GM21367 (cell line): ENCODE measurements around the gene SLC1A1.
"Not testable (repeated sequence)": the region's sequence is repeated elsewhere in the genome, so short reads cannot be mapped to it uniquely, and the experiment has no call there.

Experiments
- ATAC-seq: cut with Tn5 transposase; IDR thresholded peaks from one replicate; pipeline ENCODE4 v1.9.1; 2021; ENCODE audit not compliant: unreplicated experiment

SLC1A1 gene

DNA sequence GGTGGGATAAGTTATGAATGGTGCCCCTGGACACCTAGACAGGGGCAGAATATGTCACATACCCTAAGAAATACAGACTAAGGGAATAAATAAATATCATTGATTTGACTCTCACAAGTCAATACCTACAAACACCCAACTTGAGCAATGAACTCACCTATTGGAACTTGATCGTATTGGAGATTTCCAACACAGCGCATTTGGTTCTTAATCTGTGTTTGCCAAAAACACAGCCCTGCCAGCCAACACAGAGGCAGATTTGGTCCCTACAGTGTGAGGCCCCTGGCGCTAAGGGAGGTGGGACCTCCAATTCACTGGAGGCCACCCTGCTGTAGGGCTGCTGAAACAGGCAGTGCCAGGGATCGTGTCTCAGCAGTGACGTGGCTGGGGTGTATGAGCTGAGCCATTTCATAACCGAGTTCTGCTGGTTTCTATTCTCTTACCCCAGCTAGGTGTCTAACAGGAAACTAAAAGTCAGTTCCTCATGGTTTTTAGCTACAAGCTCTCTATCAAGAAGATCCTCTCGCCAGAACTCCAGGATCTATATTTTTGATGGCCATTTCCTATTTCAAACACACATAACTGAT, 84.5 kb downstream of the SLC1A1 start:
- ATAC-seq: peak; percentile 85

DNA sequence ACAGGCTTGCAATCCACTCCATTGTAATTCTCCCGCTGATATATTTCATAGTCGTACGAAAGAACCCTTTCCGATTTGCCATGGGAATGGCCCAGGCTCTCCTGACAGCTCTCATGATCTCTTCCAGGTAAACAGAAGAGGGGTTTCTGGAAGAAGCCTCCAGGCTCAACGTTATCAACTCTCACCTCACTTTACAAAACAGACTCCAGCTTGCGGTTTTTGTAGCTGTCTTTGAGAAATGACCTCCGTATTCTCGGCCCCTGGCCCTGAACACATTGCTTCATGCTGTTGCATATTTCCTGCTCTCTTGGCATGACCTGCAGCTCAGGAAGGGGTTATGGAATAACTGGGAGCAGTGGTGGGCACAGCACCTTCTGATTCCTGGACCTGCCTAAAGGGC, 85.7 kb downstream of the SLC1A1 start:
- no peak for ATAC-seq

DNA sequence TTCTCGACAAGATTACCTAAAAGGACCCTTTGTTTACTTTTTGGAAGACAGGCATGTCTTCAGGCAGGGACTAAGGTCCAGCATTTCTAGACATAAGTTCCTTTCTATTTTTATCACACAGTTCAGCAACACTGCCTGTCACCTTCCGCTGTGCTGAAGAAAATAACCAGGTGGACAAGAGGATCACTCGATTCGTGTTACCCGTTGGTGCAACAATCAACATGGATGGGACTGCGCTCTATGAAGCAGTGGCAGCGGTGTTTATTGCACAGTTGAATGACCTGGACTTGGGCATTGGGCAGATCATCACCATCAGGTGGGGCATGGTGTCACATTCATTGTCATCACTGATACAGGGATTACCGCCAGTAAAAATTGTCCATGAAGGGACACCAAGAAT, 86.2 kb downstream of the SLC1A1 start:
- no peak for ATAC-seq

DNA sequence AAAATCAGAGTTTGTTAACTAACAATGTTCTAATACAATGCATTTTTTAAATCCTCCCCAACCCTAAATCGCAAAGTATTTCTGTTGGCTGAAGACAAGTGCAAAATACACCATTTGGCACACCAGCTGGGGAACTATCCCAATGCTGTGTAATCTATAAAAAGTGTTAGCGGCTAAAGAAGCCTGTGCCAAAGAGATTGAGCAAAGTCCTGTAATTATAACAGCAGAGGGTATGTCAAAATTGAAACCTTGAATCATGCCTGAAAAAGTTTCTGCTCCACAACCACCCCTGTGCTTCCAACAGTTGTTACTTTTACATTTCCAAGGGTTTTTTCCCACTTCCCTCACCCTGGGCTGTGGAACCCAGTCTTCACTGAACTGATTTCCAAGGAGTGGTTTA, 88.7 kb downstream of the SLC1A1 start:
- no peak for ATAC-seq

DNA sequence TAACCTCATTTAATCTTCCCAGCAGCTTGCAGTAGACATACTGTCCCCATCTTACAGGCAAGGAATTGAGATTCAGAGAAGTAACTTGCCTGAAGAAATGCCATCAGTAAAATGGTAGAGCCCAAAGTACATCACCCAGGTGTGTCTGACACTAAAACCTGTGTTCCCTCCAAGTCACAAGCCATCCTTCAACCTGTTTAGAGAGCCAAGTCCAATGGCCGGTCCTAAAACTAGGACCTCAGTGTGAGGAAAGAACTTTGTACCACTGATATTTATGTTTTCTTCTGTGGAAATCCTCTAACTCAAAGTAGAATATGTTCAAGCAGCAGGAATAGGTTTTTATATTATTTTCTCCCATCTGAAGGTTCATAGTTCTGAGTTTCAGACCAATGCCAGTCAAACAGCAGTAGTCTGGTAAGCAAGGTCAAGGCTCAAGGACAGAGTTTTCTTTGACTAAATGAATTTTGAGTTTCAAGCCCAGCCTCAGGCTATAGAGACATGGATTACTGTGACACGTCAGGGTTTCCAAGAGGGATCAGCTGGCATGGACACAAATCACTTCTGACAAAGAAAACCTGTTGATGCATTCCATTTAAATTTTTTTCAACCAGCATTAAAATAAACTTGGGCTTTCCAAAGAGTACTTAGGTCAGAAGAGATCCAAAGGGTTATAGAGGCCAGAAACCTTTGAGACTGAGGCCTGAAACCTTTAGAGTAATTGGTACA, 90.9 kb downstream of the SLC1A1 start:
- ATAC-seq: no peak

DNA sequence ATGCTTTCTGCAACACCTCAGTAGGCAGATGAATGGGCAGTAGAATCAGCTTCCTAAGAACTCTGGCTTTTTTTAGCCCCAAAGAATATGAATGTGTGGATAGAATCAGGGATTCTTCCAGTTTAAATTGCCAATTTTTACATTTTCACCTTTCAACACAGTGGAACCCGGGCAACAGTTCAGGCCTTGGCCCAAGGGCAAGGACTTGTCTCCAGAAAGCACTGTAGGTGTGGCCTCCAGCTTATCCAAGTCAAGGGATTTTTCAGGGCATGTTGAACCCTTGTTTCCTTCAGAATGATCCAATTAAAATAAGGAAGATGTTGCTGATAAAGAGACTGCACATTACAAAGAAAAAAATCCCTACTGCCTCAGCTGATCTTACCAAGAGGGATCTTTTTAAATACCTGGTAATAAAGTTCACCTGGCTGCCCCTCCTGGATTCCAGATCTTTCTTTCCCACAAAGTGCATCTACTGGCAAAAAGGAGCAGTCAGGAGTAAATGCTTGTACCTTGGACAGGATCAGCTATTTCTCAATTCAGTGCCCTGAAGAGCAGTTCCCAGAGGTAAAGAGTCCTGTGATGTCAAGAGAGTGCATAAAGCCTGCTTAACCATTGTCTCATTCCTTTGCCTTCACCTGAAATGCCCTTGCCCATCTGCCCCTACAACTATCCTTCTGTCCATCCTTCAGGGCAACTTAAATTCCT, 91.7 kb downstream of the SLC1A1 start:
- ATAC-seq: no peak

DNA sequence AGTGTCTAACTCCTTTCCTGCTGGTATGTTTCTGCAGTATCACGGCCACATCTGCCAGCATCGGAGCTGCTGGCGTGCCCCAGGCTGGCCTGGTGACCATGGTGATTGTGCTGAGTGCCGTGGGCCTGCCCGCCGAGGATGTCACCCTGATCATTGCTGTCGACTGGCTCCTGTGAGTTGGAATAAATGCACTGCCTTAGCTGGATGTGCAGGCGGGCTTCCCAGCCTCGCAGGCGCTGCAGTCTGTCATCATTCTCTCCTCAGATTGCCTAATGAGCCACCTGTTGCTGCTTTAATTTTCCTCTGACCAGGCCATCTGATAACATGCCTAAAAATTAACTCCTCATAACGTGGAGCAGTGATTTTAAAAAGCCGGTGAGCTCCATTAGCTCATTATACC, 92.7 kb downstream of the SLC1A1 start:
- ATAC-seq: no peak

DNA sequence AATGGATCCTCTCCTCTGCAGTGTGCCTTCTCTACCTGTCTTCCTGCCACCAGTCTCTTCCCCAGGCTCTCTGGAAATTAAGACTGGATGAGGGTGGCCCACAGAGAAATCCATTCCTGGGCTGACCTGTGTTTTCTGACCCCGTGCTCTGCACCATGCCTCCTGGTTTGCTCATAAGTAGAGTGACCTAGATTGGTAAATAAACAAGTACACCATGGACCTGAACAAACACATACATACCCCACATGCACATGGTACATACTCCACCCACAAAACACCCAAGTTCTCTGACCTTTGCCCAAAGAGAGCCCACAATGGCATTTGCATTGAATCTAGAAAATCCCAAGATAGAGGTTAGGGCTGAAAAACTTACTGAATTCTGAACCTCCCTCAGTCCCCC, 94.4 kb downstream of the SLC1A1 start:
- ATAC-seq: no peak

DNA sequence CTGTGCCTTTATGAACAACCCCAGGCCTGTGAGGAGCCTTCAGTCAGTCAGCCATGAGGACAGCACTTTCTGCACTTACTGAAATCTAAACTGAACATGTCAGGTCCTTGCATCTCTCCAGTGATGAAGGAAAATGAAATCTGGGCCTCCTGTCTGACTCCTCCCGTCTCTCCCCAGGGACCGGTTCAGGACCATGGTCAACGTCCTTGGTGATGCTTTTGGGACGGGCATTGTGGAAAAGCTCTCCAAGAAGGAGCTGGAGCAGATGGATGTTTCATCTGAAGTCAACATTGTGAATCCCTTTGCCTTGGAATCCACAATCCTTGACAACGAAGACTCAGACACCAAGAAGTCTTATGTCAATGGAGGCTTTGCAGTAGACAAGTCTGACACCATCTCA, 94.9 kb downstream of the SLC1A1 start:
- ATAC-seq: no peak

DNA sequence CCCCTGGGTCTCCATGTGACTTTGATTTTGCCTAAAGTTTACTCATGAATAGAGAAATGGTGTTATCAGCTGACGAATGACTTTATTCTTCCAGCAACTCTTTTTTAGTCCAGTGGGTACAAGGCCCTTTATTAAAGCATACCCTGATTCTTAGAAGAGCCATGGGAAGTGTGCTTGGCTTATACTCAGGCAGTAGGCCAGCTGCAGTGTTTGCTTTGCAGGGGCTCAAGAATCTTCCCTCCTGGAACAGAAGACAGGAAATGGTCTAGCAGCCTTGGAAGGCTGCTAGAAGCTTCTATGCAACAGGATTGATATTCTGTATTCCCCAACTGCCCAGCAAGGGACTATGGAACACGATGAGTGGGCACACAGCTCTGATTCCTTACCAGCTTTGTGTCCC, 98.5 kb downstream of the SLC1A1 start:
- no peak for ATAC-seq

DNA sequence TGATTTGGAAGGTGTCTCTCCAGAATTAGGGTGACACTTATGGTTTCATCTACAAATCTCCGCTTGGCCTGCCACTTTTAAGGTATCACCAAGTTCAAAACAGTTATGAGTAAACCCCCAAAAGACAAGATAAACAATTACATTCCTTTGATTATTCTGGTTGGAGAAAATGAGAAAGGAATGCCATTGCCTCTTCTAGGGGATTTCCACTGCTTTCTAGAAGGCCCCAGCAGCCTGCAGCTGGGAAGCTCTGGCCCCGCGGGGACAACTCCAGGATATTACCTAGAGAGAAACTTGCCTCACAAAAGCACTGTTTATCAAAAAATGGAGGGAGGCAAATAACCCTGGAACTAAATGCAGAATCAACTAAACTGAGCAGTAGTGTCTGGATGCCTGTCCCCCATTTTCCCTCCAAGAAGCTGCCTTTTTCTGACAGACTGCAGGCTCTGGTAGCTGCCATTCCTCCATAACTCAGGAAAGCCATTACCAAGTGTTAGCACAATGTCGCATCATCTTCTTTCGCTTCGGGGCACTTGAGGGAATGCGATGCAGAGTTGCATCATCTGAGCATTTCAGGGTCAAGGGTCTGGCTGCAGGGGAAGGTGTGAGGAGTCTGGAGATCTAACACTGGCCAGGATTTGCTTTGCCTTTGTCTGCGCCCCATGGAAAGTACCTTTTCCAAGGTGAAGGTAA, 100.3 kb downstream of the SLC1A1 start:
- no peak for ATAC-seq

DNA sequence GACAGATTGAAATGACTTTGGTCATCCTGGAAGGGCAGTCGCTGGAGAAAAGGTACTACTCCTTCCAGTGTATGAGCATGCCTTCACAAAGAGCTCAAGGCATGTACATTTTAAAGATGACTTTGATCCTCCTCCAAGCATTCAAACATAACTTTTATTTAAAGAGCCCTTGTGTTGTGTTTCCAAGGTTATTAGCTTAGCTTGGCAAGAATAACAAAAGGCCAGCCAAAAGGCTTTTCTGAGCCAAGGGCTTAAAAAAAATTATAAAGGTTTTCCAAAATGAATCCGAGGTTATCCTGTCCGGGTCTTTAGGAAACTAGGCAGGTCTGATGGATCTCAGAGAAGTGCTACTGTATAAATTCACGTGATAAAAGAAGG, 100.8 kb downstream of the SLC1A1 start:
- ATAC-seq: no peak

DNA sequence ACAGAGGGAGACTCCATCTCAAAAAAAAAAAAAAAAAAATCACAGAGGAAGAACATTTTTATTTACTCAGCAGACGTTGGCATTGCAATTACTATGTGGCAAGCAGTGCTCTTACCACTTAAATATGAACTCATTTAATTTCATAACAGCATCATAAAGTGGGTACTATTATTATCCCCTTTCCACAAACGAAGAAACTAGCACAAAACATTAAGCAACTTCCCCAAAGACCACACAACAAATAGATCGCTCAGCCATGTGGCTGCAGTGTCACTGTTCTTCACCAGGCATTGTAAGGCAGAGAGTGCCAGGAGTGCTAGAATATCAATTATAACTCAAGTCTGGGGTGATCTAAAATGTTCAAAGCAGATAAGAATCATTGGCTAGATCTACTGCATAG, 102.0 kb downstream of the SLC1A1 start:
- ATAC-seq: no peak

DNA sequence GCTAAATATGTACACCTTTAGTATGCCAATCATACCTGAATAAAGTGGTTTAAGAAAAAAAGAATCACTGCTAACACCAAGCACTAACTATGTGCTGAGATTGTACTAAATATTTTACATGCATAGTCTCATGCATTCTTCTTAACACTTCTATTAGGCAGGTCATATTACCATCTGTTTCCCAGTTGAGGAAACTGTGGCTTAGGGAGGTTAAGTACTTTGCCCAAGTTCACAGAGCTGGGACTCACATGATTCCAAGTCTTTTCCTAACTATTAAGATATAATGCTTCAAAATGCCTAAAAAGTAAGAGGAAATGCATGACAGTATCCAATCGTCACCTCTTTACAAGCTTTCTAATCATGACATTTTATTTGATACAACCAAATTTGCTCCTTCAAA, 102.6 kb downstream of the SLC1A1 start:
- ATAC-seq: no peak

DNA sequence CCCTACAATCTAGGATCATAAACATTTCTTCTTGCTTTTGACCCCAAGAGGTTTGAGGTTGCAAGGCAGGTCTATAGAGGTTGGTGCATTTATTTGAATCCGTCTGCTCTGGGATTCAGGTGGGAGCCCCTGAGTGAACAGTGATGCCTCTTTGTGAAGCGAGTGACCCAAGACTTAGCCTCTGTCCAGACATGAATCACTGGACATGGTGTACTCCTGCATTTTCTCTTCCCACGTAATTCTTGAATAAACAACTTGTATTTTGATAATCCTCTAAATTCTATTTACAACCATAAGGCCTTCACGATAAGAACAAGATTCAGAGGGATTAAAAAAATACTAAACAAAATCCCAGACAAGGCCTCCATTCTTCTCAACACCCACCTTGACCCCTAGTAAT, 104.3 kb downstream of the SLC1A1 start:
- no peak for ATAC-seq

DNA sequence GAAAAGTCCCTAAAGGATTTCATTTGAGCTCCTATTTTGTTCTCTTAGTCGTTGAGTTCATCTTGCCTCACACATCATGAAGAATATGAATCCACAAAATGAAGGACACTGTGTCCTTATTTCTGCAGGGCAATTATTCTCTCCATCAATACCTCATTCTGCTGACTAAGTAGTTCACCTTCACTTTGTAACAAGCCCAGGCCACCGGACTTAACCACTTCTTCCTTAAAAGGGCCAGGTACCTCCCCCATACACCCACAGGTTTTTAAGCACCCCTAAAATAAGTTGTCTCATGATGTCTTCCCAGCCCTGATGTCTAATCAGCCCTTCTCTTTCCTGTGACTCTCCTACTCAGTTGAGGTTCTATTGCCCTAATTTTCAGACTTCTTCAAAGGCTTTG, 104.7 kb downstream of the SLC1A1 start:
- ATAC-seq: no peak

DNA sequence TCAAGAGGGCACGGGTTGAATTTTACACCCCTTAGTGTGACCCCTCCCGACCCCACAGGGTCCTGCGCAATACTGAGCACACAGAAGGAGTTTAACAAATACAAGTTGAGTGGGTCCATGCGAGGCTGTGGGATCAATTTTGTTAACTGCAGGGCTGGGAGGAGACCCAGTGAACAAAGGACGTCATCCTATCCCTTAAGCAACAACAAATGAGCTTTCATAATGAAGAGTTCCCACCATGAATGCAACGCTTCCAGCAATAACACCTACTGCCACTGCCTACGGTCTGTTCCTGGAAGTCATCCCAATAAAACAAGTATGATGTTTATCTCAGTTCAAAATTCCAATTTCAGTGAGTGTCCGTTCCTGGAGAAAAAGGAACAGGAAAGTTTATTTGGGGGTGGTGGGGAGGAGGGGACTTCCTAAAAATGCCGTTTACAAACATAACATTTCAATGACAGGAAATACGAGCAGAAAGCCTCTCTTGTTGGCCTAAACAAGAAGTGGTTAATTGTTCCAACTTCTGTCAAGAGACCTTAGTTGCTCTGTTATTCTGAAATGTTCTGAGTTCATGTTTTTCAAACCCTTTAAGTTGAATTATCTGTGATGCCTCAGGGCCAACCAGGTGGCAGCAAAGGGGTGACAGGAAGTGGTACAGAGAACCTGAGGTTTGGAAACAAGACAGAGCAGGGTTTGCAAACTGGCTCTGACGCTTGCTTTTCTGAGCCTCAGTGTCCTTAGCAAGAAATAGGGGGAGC, 106.1 kb downstream of the SLC1A1 start:
- no peak for ATAC-seq

DNA sequence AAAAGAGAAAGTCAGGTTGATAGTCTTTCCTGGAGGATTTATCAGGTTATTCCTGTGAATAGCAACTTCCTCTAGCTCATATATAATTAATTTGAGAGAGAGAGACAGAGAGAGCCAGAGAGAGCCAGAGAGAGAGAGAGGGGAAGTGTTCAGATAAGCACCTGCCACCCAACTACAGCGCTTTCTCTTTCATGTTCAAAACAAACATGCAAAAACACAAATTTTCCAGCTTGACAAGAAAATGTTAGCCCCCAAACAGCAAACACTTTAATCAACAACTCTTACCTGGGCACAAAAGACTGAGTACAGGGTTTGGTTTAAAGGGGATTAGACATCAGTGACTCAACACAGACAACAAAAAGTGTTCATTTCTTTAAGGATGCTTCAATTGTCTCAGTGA, 110.1 kb downstream of the SLC1A1 start:
- ATAC-seq: no peak

DNA sequence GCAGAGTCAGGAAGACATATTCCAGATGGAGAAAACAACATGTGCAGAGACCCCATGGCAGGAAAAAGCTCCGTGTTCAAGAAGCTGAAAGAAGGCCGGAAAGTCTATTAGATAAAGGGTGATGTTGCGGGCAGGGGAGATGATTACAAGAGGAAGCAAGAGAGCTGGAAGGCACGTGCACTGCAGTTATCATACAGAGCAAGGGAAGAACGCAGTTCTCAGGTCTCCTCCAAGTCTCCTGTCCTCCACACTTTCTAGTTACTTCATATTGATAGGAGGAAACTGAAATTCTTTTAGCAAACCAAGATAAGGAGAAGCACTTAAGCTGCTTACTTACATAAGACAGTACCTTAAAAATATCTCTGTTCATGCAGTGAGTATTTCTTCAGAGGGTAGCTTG, 113.6 kb downstream of the SLC1A1 start:
- ATAC-seq: no peak

DNA sequence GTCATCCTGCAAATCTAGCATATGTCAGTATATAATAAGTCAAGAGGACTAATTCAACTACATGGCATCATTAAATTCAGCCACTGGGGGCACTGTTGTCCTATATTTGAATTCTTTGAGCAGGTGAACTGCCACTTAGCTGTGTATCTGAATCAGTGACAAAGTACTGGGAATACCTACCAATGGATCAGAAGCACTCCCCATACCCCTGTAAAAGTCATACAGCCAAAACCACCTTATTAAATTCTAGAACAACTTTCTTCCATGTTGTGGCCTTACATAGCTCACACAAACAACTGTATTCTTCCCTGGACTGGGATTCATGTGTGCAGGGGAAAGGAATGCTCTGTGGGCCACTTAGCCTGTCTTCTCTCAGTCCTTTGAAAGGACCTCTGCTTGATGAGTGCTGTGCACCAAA, 114.4 kb downstream of the SLC1A1 start:
- ATAC-seq: peak; percentile 78

DNA sequence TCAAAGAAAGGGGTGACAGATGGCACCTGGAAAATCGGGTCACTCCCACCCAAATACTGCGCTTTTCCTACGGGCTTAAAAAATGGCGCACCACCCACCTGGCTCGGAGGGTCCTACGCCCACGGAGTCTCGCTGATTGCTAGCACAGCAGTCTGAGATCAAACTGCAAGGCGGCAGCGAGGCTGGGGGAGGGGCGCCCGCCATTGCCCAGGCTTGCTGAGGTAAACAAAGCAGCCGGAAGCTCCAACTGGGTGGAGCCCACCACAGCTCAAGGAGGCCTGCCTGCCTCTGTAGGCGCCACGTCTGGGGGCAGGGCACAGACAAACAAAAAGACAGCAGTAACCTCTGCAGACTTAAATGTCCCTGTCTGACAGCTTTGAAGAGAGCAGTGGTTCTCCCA, 115.8 kb downstream of the SLC1A1 start:
- ATAC-seq: not testable (repeated sequence)
